Lower leg skin (tissue), 3 donors: ENCODE data around the gene SERINC3.

Experiments used
- CTCF ChIP-seq, 3 donors: fragments of 450-650 bp; IDR thresholded peaks; one replicate each; pipeline ENCODE4 v1.5.1; 2016; ENCODE audit warnings: antibody characterized with exemption in 3 of 3, mild to moderate bottlenecking in 3 of 3, moderate library complexity in 2 of 3
- POLR2A ChIP-seq, 2 donors: fragments of 450-650 bp; IDR thresholded peaks; one replicate each; pipeline ENCODE4 v1.6.1; 2016 to 2017; ENCODE audit warnings: antibody characterized with exemption in 2 of 2, mild to moderate bottlenecking in 1 of 2, moderate library complexity in 1 of 2

- TF ChIP-seq POLR2A (IDR thresholded peaks at IDR 0.05) (no peak), CTCF (IDR thresholded peaks at IDR 0.05) (no peak)
These were observed 6.4 kb upstream of the SERINC3 start for GRCh38 chr20:44528309-44528708.
